NCI-H2029 treated with DMSO at 0.1 percent for 48 hours (cell line): ENCODE data around the gene NOLC1.

Experiments used
- DNase-seq: peaks from one replicate; lab custom pipeline; 2025; lab: John Stamatoyannopoulos, UW

Gene NOLC1

DNA sequence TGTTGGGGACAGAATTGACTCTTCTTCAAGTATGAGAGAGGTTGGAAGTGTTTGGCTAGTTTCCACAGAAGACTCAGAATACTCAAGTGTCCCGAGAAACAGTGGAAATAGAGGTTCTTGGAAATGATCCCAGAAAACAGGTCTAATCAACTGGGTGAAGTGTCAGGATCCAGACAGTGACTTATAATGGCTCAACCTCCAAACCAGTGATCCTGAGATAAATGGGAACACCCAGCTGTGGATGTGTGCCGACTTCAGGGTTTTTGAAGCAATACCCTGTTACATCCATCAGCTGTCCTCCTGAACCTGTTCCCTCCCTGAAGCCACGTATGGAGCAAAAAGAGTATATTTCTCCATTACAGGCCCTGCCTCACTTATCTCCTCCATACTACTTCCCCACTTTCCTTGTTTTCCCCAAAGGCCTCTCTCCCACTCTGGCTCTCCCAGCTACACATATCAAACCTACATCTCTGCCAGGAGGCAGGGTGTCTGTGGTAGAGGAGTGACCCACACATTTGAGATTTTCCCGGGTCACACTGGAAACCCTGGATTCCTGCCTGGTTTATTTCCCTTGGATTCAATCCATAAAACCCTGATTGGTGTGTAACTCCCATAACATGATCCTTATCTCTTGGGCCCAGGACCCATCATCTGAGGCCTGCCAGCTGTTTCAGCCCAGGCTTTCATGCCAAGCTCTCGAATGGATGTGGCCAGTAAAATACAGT is 56.3 kb downstream of the NOLC1 start:
- DNase-seq = no peak

DNA sequence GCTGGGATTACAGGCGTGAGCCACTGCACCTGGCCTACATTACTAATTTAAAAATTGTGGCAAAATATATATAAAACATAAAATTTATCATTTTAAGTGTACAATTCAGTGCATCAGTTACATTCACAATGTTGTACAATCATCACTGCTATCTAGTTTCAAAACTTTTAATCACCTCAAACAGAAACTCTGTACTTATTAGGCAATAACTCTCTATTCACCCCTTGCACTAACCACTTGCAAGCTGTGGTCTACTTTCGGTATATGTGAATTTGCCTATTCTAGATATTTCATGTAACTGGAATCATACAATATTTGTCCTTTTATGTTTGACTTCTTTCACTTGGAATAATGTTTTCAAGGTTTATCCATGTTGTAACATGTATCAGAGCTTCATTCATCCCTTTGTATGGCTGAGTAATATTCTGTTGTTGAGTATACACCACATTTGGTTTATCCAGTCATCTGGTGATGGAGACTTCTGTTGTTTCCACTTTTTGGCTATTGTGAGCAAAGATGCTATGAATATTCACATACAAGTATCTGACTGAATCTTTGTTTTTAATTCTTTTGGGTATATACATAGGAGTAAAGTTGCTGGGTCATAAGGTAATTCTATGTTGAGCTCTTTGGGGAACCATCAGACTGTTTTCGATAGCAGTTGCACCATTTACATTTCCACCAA is 59.6 kb downstream of the NOLC1 start:
- DNase-seq = no peak
